ENCODE results near the gene TSHZ2. TPM values are rescaled to one million over a fixed set of nuclear protein-coding genes. Genes with fewer than 3 reads are reported as not detected.

Gene TSHZ2
- total and polyA plus RNA-seq, 4 donors, result 0.93 to 8.8 (median 3.8) TPM

GRCh38 chr20:53493311-53493857 lies 521.2 kb downstream of the TSHZ2 start:
- TF ChIP-seq CTCF (IDR thresholded peaks at IDR 0.05; ENCODE audit: control extremely low read depth, extremely low read depth), result no peak
- Histone ChIP-seq H3K4me1 (ENCODE audit: control insufficient read depth in 5 of 5, insufficient read depth in 5 of 5, low read length in 5 of 5) (peaks cover 0 to 6% (median 0%) of the 10 kb centered on the region in 5 donors), H3K36me3 (ENCODE audit: control insufficient read depth in 4 of 4, insufficient read depth in 4 of 4, low read length in 4 of 4) (no peaks in the 10 kb centered on the region), H3K9ac (ENCODE audit: insufficient read depth in 1 of 2, low read length in 2 of 2) (no peak overlapping the region), H3K4me3 (no peak overlapping the region), H3K9me3 (ENCODE audit: control insufficient read depth in 4 of 4, insufficient read depth in 3 of 4, low read length in 3 of 4) (peaks cover 0 to 5% (median 1%) of the 10 kb centered on the region in 4 donors), H3K27me3 (ENCODE audit: control insufficient read depth in 3 of 3, insufficient read depth in 3 of 3, low read length in 2 of 3) (no peaks in the 10 kb centered on the region), H3K27ac (ENCODE audit: low read depth in 1 of 2, low read length in 1 of 2) (no peak overlapping the region)
- DNase-seq, result no peak
- no peak for ATAC-seq (ENCODE audit: insufficient read depth, low FRiP score)
- WGBS, 2 donors, result 80 to 81% methylated on average over 4 of the region's 4 CpGs

- ATAC-seq (ENCODE audit: insufficient read depth, low FRiP score), result no peak
- H3K9ac ChIP-seq (ENCODE audit: insufficient read depth in 1 of 2, low read length in 2 of 2), result no peak overlapping the region
Measured at GRCh38 chr20:53494753-53495152, 522.6 kb downstream of the TSHZ2 start.

GRCh38 chr20:53495398-53496092 lies 523.4 kb downstream of the TSHZ2 start:
- WGBS, 2 donors, result 63 to 68% methylated on average over 14 of the region's 14 CpGs
- ATAC-seq (ENCODE audit: insufficient read depth, low FRiP score) (no peak), DNase-seq (peak in 1 of 3 donors; percentile 39)
- peaks cover 0 to 6% (median 0%) of the 10 kb centered on the region in 5 donors for H3K4me1 ChIP-seq (ENCODE audit: control insufficient read depth in 5 of 5, insufficient read depth in 5 of 5, low read length in 5 of 5)
- no peak overlapping the region for H3K9ac ChIP-seq (ENCODE audit: insufficient read depth in 1 of 2, low read length in 2 of 2)
- peaks cover 0 to 5% (median 1%) of the 10 kb centered on the region in 4 donors for H3K9me3 ChIP-seq (ENCODE audit: control insufficient read depth in 4 of 4, insufficient read depth in 3 of 4, low read length in 3 of 4)
- no peaks in the 10 kb centered on the region for H3K36me3 ChIP-seq (ENCODE audit: control insufficient read depth in 4 of 4, insufficient read depth in 4 of 4, low read length in 4 of 4)
- H3K4me3 ChIP-seq, result no peak overlapping the region
- no peak overlapping the region for H3K27ac ChIP-seq (ENCODE audit: low read depth in 1 of 2, low read length in 1 of 2)
- no peaks in the 10 kb centered on the region for H3K27me3 ChIP-seq (ENCODE audit: control insufficient read depth in 3 of 3, insufficient read depth in 3 of 3, low read length in 2 of 3)
- TF ChIP-seq CTCF (IDR thresholded peaks at IDR 0.05; ENCODE audit: control extremely low read depth, extremely low read depth), result no peak

More at GRCh38 chr20:53494753-53495152, 522.6 kb downstream of the TSHZ2 start:
- DNase-seq, result no peak
- no peak overlapping the region for H3K4me3 ChIP-seq
- H3K36me3 ChIP-seq (ENCODE audit: control insufficient read depth in 4 of 4, insufficient read depth in 4 of 4, low read length in 4 of 4), result no peaks in the 10 kb centered on the region
- TF ChIP-seq CTCF (IDR thresholded peaks at IDR 0.05; ENCODE audit: control extremely low read depth, extremely low read depth), result no peak
- H3K27ac ChIP-seq (ENCODE audit: low read depth in 1 of 2, low read length in 1 of 2), result no peak overlapping the region
- H3K4me1 ChIP-seq (ENCODE audit: control insufficient read depth in 5 of 5, insufficient read depth in 5 of 5, low read length in 5 of 5), result peaks cover 0 to 6% (median 0%) of the 10 kb centered on the region in 5 donors
- 90% methylated on average over 5 of the region's 5 CpGs for WGBS, 2 donors
- no peaks in the 10 kb centered on the region for H3K27me3 ChIP-seq (ENCODE audit: control insufficient read depth in 3 of 3, insufficient read depth in 3 of 3, low read length in 2 of 3)
- H3K9me3 ChIP-seq (ENCODE audit: control insufficient read depth in 4 of 4, insufficient read depth in 3 of 4, low read length in 3 of 4), result peaks cover 0 to 5% (median 1%) of the 10 kb centered on the region in 4 donors
